Nephron progenitor cell (in vitro differentiated cells): ENCODE measurements around the gene NGF.
"Not testable (repeated sequence)": the region's sequence is repeated elsewhere in the genome, so short reads cannot be mapped to it uniquely, and the experiment has no call there.

Experiments
- DNase-seq: peaks from one replicate; pipeline ENCODE4 v3.0.0; 2021
- H3K27ac Mint-ChIP-seq: 2 replicates; pipeline ENCODE4 v1.8.0; 2021; ENCODE audit warnings: mild to moderate bottlenecking, moderate library complexity, mixed read lengths
- H3K27me3 Mint-ChIP-seq: 2 replicates; pipeline ENCODE4 v1.8.0; 2021; ENCODE audit warnings: mild to moderate bottlenecking, low read depth, mixed read lengths; ENCODE audit not compliant: poor library complexity
- H3K36me3 Mint-ChIP-seq: 2 replicates; pipeline ENCODE4 v1.8.0; 2021; ENCODE audit warnings: low read depth, mixed read lengths
- H3K4me1 Mint-ChIP-seq: 2 replicates; pipeline ENCODE4 v1.8.0; 2021; ENCODE audit warnings: mixed read lengths
- H3K4me3 Mint-ChIP-seq: 2 replicates; pipeline ENCODE4 v1.8.0; 2021; ENCODE audit warnings: mild to moderate bottlenecking, moderate library complexity, mixed read lengths
- H3K9me3 Mint-ChIP-seq: 2 replicates; pipeline ENCODE4 v1.8.0; 2021; ENCODE audit warnings: mild to moderate bottlenecking, moderate library complexity, mixed read lengths
- CTCF ChIP-seq: fragments of 200-600 bp; sonication (generic); IDR thresholded peaks from 2 replicates; pipeline ENCODE4 v1.5.0; 2021; ENCODE audit warnings: antibody characterized with exemption

The NGF gene

GRCh38 chr1:115365738-115366137 is 27.7 kb upstream of the NGF start:
- Mint-ChIP-seq H3K4me3 (no peak overlapping the region), H3K9me3 (peaks cover 26% of the 10 kb centered on the region), H3K4me1 (no peaks in the 10 kb centered on the region), H3K27ac (no peak overlapping the region), H3K36me3 (peaks cover 8% of the 10 kb centered on the region), H3K27me3 (peaks cover 18% of the 10 kb centered on the region)
- TF ChIP-seq CTCF = no peak
- DNase-seq = no peak

GRCh38 chr1:115364780-115365155 is 26.7 kb upstream of the NGF start:
- Mint-ChIP-seq H3K9me3 (peaks cover 26% of the 10 kb centered on the region), H3K27me3 (peaks cover 18% of the 10 kb centered on the region), H3K27ac (no peak overlapping the region), H3K4me3 (no peak overlapping the region), H3K4me1 (no peaks in the 10 kb centered on the region), H3K36me3 (peaks cover 8% of the 10 kb centered on the region)
- no peak for TF ChIP-seq CTCF
- DNase-seq = no peak

GRCh38 chr1:115364046-115364779 is 26.2 kb upstream of the NGF start:
- peaks cover 8% of the 10 kb centered on the region for H3K36me3 Mint-ChIP-seq
- DNase-seq = no peak
- peaks cover 30% of the 10 kb centered on the region for H3K9me3 Mint-ChIP-seq
- no peak overlapping the region for H3K27ac Mint-ChIP-seq
- peaks cover 18% of the 10 kb centered on the region for H3K27me3 Mint-ChIP-seq
- TF ChIP-seq CTCF = no peak
- H3K4me3 Mint-ChIP-seq = no peak overlapping the region
- H3K4me1 Mint-ChIP-seq = no peaks in the 10 kb centered on the region

- no peaks in the 10 kb centered on the region for H3K4me1 Mint-ChIP-seq
- peaks cover 15% of the 10 kb centered on the region for H3K36me3 Mint-ChIP-seq
- H3K9me3 Mint-ChIP-seq = peaks cover 39% of the 10 kb centered on the region
- no peak for DNase-seq
- peaks cover 18% of the 10 kb centered on the region for H3K27me3 Mint-ChIP-seq
- TF ChIP-seq CTCF = no peak
- no peak overlapping the region for H3K27ac Mint-ChIP-seq
- H3K4me3 Mint-ChIP-seq = no peak overlapping the region
Observed at GRCh38 chr1:115363171-115363570, 25.1 kb upstream of the NGF start.

GRCh38 chr1:115360505-115361129 is 22.6 kb upstream of the NGF start:
- peaks cover 21% of the 10 kb centered on the region for H3K27me3 Mint-ChIP-seq
- not testable (repeated sequence) for H3K4me3 Mint-ChIP-seq, H3K27ac Mint-ChIP-seq, DNase-seq, H3K4me1 Mint-ChIP-seq
- H3K36me3 Mint-ChIP-seq = peaks cover 15% of the 10 kb centered on the region
- H3K9me3 Mint-ChIP-seq = peaks cover 39% of the 10 kb centered on the region

GRCh38 chr1:115359787-115360452 is 21.9 kb upstream of the NGF start:
- peaks cover 21% of the 10 kb centered on the region for H3K27me3 Mint-ChIP-seq
- not testable (repeated sequence) for DNase-seq, H3K4me1 Mint-ChIP-seq, H3K27ac Mint-ChIP-seq, H3K4me3 Mint-ChIP-seq
- H3K9me3 Mint-ChIP-seq = peaks cover 39% of the 10 kb centered on the region
- peaks cover 15% of the 10 kb centered on the region for H3K36me3 Mint-ChIP-seq
